OCI-LY7 (cell line): ENCODE measurements around the gene KRT76. TPM values are rescaled to one million over a fixed set of nuclear protein-coding genes. Genes with fewer than 3 reads are reported as not detected.

Experiments
- BruUV-seq: library from RNA; stranded (reverse); fragments of 400-500 nt; replicated peaks from 2 replicates; lab custom pipeline; 2021; lab: Mats Ljungman, UMichigan
- CTCF ChIA-PET: fragments of 300-600 bp; sonication (Branson Sonifier 250); formaldehyde crosslinking; loops from one replicate; lab custom pipeline; 2022; ENCODE audit warnings: antibody characterized with exemption; ENCODE audit not compliant: unreplicated experiment; lab: Charles Lee
- POLR2A ChIA-PET: fragments of 300-600 bp; sonication (Branson Sonifier 250); formaldehyde crosslinking; loops from one replicate; lab custom pipeline; 2022; ENCODE audit warnings: antibody characterized with exemption; lab: Charles Lee
- DNase-seq: peaks from one replicate; pipeline ENCODE4 v3.0.0-alpha.2; 2015; ENCODE audit warnings: low spot score
- H2AFZ ChIP-seq: fragments of 200-600 bp; sonication (generic), shearing (Covaris generic); 2 replicates; pipeline ENCODE4 v1.6.1; 2014; ENCODE audit warnings: mild to moderate bottlenecking, antibody characterized with exemption, low read length, moderate library complexity
- H3K27ac ChIP-seq: fragments of 200-600 bp; sonication (generic); 2 replicates; pipeline ENCODE4 v1.5.1; 2014; ENCODE audit warnings: mixed run types, low read depth, mild to moderate bottlenecking, moderate library complexity, low read length, inconsistent platforms; ENCODE audit not compliant: poor library complexity, severe bottlenecking
- H3K36me3 ChIP-seq: fragments of 200-600 bp; sonication (generic); 2 replicates; pipeline ENCODE4 v1.6.1; 2014; ENCODE audit warnings: mild to moderate bottlenecking, antibody characterized with exemption, low read length, moderate library complexity, mixed read lengths; ENCODE audit not compliant: insufficient read depth
- H3K4me1 ChIP-seq: fragments of 200-600 bp; sonication (generic); 2 replicates; pipeline ENCODE4 v1.5.1; 2014; ENCODE audit warnings: mild to moderate bottlenecking, low read length; ENCODE audit not compliant: insufficient read depth, poor library complexity, severe bottlenecking
- H3K4me2 ChIP-seq: fragments of 200-600 bp; sonication (generic); 2 replicates; pipeline ENCODE4 v1.6.1; 2014; ENCODE audit warnings: mild to moderate bottlenecking, low read length
- H3K4me3 ChIP-seq: fragments of 200-600 bp; sonication (generic); 2 replicates; pipeline ENCODE4 v1.5.1; 2014; ENCODE audit warnings: mild to moderate bottlenecking, low read depth, low read length; ENCODE audit not compliant: poor library complexity, severe bottlenecking
- H3K79me2 ChIP-seq: fragments of 200-600 bp; sonication (generic); 2 replicates; pipeline ENCODE4 v1.6.1; 2016; ENCODE audit warnings: low read depth, mild to moderate bottlenecking, low read length, moderate library complexity, mixed read lengths; ENCODE audit not compliant: insufficient read depth
- H3K9me2 ChIP-seq: fragments of 200-600 bp; sonication (generic); 2 replicates; pipeline ENCODE4 v1.6.1; 2016; ENCODE audit warnings: mild to moderate bottlenecking, low read length, mixed read lengths; ENCODE audit not compliant: insufficient read depth
- H3K9me3 ChIP-seq: fragments of 200-600 bp; sonication (generic); 2 replicates; pipeline ENCODE4 v1.6.1; 2014; ENCODE audit warnings: mild to moderate bottlenecking, mixed run types, low read length, mixed read lengths
- H4K20me1 ChIP-seq: fragments of 200-600 bp; sonication (generic); 2 replicates; pipeline ENCODE4 v1.6.1; 2014; ENCODE audit warnings: mild to moderate bottlenecking, antibody characterized with exemption, low read length, moderate library complexity, mixed read lengths; ENCODE audit not compliant: insufficient read depth
- EZH2phosphoT487 ChIP-seq: fragments of 200-600 bp; sonication (generic); IDR thresholded peaks from 2 replicates; pipeline ENCODE4 v1.6.1; 2018; ENCODE audit warnings: low read depth, borderline replicate concordance, mild to moderate bottlenecking, mixed run types, antibody characterized with exemption, low read length, moderate library complexity, mixed read lengths
- intact Hi-C: fragments of 100-400 bp; cut with micrococcal nuclease; formaldehyde crosslinking; loops from one replicate; pipeline ENCODE4 v1.10.0; 2022; ENCODE audit not compliant: unreplicated experiment
- total RNA-seq, 2 experiments: library from RNA; depleted of rRNA in 1 of 2; stranded (reverse); fragments of >200 nt in 1 of 2; shearing (Covaris generic) in 1 of 2; gene quantifications; 2 replicates each; pipeline ENCODE4 v1.2.3, GENCODE V29; 2014 to 2022
- TF ChIP-seq, protein P1 (sequence below): fragments of 200-600 bp; sonication (generic); conservative IDR thresholded peaks from 2 replicates; pipeline ENCODE4 v1.5.1; 2014; ENCODE audit warnings: mild to moderate bottlenecking, antibody characterized with exemption, low read length, moderate library complexity, mixed read lengths

The KRT76 gene
- total RNA-seq, 2 experiments from 2014 or later: not detected

DNA sequence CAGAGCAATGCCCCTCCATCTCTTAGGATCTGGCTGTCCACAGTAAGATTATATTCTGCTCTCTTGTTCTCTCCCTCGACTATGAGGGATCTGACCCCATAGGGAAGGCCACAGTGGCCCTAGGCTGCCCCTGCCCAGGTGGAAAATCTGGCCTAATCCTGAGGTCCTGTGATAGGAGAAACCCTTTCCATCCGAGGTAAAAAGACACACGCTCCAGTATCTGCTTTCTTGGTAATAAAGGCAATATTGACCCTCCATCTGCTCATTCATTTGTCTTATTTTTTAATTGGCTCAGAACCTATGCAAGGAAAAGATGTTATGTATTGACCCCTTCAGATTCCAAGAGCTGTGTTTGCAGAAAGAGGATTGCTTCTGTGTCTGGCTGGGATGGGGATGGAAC is 9.7 kb downstream of the KRT76 start:
- POLR2A ChIA-PET: no interaction called here
- H3K4me2 ChIP-seq: no peak overlapping the region
- intact Hi-C loops: no loop called here
- H3K9me2 ChIP-seq: no peaks in the 10 kb centered on the region
- DNase-seq: no peak
- H3K4me1 ChIP-seq: no peaks in the 10 kb centered on the region
- no peak overlapping the region for H3K27ac ChIP-seq
- H3K36me3 ChIP-seq: no peaks in the 10 kb centered on the region
- H3K9me3 ChIP-seq: no peaks in the 10 kb centered on the region
- no peak overlapping the region for H2AFZ ChIP-seq
- no peak overlapping the region for H3K4me3 ChIP-seq
- no peaks in the 10 kb centered on the region for H3K79me2 ChIP-seq
- CTCF ChIA-PET: no interaction called here
- BruUV-seq: no TSS peak
- TF ChIP-seq, protein P1, sequence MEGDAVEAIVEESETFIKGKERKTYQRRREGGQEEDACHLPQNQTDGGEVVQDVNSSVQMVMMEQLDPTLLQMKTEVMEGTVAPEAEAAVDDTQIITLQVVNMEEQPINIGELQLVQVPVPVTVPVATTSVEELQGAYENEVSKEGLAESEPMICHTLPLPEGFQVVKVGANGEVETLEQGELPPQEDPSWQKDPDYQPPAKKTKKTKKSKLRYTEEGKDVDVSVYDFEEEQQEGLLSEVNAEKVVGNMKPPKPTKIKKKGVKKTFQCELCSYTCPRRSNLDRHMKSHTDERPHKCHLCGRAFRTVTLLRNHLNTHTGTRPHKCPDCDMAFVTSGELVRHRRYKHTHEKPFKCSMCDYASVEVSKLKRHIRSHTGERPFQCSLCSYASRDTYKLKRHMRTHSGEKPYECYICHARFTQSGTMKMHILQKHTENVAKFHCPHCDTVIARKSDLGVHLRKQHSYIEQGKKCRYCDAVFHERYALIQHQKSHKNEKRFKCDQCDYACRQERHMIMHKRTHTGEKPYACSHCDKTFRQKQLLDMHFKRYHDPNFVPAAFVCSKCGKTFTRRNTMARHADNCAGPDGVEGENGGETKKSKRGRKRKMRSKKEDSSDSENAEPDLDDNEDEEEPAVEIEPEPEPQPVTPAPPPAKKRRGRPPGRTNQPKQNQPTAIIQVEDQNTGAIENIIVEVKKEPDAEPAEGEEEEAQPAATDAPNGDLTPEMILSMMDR: no peak
- no peak for TF ChIP-seq EZH2phosphoT487
- H4K20me1 ChIP-seq: no peaks in the 10 kb centered on the region

GRCh38 chr12:52767020-52767379 is 10.1 kb downstream of the KRT76 start:
- no peaks in the 10 kb centered on the region for H3K4me1 ChIP-seq
- no peak for DNase-seq
- TF ChIP-seq, protein P1: no peak
- TF ChIP-seq EZH2phosphoT487: no peak
- H3K4me2 ChIP-seq: no peak overlapping the region
- CTCF ChIA-PET: no interaction called here
- no peak overlapping the region for H2AFZ ChIP-seq
- no peaks in the 10 kb centered on the region for H3K9me2 ChIP-seq
- H3K9me3 ChIP-seq: no peaks in the 10 kb centered on the region
- no peaks in the 10 kb centered on the region for H3K36me3 ChIP-seq
- H3K4me3 ChIP-seq: no peak overlapping the region
- H4K20me1 ChIP-seq: no peaks in the 10 kb centered on the region
- H3K27ac ChIP-seq: no peak overlapping the region
- no TSS peak for BruUV-seq
- no peaks in the 10 kb centered on the region for H3K79me2 ChIP-seq
- intact Hi-C loops: no loop called here
- POLR2A ChIA-PET: no interaction called here

DNA sequence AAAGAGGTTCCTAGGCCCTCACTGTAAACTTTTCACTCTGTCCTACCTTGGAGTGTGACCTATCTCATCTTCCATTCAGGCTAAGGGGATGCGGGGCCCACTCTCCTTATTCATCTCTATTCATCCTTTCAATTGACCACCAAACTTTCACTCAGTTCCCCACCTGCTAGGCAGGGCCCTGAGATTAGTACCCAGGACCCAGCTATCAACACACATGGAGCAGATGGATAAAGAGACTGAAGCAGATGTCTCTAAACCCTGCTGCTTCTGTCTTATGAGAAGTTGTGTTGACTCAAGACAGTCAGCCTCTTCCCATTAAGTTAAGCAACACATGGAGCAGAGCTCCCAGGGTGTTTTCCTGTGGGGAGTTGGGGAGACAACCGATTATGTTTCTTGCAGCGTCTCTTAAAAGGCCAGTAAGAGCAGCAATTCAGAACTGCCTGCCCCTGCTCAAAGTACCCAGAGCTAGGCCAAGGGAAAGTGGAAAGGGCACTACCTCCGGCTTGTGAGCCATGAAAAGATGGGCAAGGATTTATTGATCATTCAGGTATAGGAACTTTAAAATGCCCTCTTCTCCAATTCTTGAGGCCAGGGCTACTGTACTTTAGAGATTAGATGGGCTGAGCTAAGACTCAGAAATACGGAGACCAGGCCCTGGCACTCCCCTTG is 10.7 kb downstream of the KRT76 start:
- Histone ChIP-seq H2AFZ (no peak overlapping the region), H3K9me3 (no peaks in the 10 kb centered on the region), H3K36me3 (no peaks in the 10 kb centered on the region), H4K20me1 (no peaks in the 10 kb centered on the region), H3K4me1 (no peaks in the 10 kb centered on the region), H3K4me3 (no peak overlapping the region), H3K27ac (no peak overlapping the region), H3K4me2 (no peak overlapping the region), H3K79me2 (no peaks in the 10 kb centered on the region), H3K9me2 (no peaks in the 10 kb centered on the region)
- no peak for TF ChIP-seq EZH2phosphoT487
- TF ChIP-seq, protein P1: no peak
- intact Hi-C loops: no loop called here
- ChIA-PET CTCF (no interaction called here), POLR2A (no interaction called here)
- no peak for DNase-seq
- no TSS peak for BruUV-seq
